ENCODE results near the gene OXSM. TPM values are rescaled to one million over a fixed set of nuclear protein-coding genes. Genes with fewer than 3 reads are reported as not detected.

Gene OXSM
- total RNA-seq, 1 donor from 2014 or later = 7.1 TPM

DNA sequence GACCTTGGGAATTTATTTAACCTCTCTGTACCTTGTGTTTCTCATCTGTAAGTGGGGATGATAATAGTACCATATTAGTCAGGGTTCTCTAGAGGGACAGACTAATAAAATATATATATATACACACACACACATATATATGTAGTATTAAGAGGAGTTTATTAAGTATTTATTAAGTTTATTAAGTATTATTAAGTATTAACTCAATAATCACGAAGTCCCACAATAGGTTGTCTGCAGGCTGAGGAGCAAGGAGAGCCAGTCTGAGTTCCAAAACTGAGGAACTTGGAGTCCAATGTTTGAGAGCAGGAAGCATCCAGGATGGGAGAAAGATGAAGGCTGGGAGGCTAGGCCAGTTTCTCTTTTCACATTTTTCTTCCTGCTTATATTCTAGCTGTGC is 14.8 kb downstream of the OXSM start:
- no peak for ATAC-seq

DNA sequence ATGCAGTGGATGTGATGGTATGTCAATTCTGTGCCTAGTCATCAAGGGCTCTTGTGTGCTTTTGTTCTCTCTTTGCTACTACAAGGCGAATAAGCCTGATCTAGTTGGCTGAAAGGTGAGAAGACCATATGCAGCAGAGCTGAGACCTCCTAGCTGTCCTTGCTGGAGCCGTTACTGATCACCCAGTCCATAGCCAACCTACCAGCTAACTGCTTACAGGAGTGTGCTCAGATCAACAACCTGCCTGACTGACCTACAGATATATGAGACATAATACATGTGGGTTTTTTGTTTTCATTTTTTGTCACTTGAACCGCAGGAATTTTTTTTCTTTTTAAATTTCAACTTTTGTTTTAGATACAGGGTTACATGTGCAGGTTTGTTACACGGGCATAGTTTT is 22.8 kb downstream of the OXSM start:
- no peak for ATAC-seq

DNA sequence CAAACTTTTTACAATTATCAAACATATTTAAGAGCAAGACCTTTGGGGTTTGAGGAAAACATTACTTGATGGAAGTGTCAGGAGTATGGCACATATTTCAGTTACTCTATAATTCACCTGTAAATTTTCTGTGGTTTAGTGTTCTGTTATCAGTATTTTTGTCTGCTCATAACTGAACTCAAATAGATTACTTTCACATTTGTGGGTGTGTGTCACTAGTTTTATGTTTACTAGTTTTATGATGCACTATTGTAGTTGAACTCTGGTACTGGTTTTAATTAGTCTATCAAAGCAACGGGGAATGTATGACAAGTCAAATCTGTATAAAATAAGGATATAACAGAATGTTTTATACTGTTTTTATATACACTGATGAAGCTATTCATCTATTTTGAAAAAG is 27.2 kb downstream of the OXSM start:
- no peak for ATAC-seq

DNA sequence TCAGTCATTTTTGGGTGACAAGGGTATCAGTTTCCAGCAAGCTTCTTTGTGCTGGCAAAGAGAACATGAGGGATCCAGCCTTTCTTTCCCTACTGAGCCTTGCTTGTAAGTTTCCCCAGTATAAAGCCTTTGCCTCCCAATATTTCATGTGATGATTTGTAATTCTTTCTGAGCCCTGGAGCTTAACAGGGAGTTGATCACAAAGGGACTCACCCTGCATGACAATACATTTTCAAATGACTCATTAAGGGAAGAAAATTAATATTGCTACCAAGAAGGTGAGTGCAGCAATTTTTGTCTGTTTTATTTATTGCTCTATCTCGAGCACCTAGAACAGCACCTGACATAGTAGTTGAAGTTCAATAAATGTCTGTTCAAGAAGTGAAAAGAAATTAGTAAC is 27.7 kb downstream of the OXSM start:
- peak; percentile 84 for ATAC-seq

DNA sequence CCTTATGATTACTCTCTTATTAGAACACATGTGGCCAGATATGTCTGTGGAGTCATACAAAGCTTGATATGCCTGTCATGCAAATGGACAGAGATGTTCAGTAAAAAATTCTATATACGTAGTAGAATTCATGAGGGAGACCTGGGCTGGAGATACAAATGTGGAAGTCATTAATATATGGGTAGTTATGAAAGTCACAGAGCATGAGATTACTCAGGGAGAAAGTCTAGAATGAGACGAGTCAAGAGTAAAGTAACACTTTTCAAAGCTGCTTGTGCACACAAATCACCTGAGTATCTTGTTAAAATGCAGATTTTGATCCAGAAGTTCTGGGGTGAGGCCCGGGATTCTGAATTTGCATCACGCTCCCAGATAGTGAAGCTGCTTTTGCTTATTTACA is 28.4 kb downstream of the OXSM start:
- no peak for ATAC-seq

DNA sequence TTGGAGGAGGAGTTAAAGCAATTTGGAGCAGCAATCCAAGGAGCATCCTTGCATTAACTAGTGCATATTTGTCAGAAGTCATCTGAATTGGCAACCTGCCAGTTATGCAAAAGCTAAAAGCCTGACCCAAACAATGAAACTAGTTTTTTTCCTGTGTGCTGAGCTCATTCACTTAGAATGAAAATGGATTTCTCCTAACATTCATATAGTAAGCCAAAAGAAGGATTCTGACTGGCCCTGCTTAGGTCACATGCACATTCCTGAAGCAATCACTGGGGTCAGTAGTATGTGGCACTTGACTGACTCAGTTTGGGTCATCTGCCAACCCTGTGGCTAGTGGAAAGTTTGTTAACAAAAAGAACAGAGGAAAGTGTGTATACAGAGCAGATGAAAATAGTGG is 30.5 kb downstream of the OXSM start:
- peak; percentile 28 for ATAC-seq

DNA sequence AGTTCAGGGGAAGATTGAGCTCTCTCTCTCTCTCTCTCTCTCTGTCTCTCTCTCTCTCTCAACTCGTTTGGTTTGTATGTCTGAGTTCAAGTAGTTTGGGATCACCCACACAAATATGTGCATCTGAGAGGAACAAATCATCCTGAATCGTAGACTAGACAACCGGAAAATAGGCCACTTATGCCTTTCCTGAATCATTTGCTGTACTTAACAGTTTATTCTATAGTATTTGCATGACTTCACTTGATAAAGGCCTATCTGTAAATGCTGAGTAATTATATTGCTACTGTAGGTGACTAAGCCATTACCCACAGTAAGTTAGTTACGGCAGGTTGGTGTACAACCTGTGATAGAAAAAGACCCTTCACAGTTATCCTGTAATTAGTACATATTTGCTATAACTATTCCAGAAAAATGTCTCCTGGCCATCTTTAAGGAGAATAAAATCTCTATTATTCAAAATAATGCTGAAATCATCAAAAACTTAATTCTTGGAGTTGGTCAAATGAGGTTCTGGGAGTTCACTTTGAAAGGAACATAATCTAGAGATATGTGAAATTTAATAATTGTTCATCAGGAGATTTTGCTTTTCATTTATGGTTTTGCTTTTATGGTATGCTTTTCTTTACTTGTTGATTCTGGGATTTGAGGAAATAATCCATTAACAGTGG is 31.1 kb downstream of the OXSM start:
- no peak for ATAC-seq

DNA sequence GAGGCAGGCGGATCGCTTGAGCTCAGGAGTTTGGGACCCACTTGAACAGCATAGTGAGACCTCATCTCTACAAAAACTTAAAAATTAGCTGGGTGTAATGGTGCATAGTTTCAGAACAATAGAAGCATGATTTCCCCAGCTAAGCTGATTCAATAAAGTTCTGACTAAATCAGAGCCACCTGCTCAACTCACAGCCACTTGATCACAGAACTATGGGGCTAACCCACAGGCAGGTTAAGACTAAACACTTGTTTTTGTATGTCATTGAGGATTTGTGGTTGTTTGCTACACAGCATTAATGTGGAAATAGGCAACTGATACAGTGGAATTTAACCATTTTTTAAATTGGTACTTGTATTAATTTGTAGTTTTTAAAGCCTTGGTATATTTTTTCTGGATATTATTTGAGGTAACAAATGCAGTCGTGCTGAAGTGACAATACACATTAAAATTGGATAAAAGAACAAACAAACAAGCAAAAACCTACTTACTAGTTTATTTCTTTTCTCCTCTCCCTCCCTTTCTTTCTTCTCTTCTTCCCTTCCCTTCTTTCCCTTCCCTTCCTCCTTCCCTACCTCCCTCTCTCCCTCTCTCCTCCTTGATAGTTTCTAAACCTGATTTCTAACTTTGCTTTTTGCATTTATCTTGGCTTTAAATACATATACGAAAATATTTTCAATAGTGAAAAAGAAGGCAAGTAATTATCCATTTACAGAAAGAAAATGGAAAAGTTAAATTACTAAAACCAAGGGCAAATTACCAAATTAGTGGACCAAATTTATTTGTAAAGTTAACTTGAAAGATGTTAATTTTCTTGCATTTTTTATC is 32.1 kb downstream of the OXSM start:
- no peak for ATAC-seq

DNA sequence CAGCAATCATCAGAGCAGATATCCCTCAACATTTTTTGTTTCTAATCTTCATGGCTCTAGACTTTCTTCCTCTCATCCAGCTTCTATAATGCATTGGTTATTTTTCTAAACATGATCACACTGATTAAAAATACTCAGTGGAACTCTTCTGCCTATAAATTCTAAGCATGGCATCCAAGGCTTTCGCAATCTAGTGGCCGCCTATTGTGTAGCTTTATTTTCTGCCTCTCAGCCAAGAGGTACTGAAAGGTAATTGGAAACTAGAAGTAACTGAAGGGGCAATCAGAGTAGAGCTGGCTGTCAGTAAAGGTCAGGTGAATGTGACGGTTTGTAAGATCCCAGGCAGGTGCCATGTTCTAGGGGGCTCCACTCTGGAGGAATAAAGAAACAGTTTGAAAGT is 33.4 kb downstream of the OXSM start:
- no peak for ATAC-seq

DNA sequence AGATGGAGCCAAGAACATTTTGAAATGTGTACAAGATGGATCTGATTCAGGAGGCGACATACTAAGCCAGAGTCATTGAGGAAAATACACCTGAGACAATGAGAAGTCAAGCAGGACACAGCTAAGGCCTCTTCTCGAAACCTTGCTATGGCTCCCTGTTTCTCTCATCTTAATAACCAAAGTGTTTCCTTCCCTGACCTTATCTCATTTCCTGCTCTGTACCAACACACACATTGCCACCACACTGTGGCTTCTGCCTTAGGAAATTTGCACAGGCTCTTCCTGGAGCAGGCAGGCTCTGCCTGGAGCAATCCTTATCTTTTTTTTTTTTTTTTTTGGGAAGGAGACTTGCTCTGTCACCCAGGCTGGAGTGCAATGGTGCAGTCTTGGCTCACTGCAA is 36.6 kb downstream of the OXSM start:
- no peak for ATAC-seq

DNA sequence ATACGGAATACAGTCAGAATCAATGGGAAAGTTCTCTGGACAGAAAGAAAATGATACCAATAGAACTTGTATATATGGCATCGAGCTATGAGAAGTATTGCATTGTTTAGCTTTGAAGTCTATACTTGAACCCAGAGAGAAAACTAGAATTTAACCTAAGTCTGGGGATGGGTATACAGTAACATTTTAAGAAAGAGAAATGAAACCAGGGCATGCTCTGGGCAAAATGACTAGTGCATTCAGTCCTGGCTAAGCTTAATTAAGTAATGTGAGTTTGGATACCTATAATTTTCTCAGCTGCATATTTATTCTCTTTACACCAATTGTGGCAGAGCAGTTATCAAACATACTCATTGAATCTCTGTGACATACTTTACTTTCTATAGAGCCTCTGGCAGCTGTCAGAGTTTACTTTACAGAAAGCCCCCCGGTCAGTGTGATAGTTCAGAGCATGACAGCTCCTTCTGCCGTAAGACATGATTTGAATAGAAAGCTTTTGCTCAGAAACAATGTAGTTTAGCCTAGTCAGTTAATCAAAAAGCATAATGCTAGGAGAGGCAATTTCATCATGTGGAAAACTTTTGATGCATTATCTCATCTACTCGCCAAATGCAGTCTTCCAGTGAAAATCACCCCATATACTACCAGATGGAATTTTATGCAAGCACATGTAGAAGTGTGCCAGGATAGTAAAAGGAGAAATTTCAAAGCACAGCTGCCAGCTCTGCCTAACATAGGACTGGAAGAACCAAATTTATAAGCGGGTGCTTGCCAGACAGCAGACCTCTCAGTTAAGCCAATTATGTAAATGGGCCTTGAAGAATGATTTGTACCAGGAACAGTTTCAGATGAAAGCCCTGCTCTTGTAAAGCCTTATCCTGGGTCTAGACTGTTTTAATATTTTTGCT is 40.7 kb downstream of the OXSM start:
- no peak for ATAC-seq

DNA sequence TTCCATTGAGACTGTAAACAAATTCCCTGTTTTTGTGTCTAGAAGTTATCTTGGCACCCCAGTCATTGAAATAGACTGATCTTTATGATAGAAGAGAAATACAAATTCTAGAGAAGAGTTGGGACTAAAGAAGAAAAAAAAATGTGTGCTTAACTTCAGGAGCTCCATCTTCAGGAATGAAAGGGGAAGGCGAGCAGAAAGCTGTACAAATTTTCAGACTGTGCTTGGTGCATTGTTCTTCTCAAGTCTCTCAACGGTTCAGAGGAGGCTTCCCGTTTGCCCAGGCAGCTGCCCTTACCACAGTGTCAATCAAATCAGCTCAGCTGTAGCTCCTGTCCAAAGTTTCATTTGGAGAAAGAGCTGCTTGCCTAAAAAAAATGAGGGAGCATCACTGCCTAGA is 41.7 kb downstream of the OXSM start:
- ATAC-seq = no peak

DNA sequence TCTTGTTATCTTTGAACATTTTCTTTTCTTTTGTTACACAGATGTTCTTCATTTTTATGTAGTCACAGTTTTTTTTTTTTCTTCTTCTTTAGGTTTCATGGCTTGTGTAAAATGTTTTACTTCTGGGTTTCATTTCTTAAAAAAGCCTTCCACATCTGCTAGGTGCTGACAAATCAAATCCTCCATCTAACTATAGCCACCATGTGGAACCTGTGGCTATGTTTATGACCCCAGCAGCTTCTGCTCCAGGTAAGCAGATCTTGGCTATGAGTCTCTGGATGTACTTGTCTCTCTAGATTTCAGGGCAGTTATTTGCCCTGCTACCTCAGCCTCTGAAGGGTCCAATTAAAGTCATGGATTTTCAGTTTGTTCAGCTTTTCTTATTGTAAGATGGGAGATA is 44.5 kb downstream of the OXSM start:
- ATAC-seq = no peak

DNA sequence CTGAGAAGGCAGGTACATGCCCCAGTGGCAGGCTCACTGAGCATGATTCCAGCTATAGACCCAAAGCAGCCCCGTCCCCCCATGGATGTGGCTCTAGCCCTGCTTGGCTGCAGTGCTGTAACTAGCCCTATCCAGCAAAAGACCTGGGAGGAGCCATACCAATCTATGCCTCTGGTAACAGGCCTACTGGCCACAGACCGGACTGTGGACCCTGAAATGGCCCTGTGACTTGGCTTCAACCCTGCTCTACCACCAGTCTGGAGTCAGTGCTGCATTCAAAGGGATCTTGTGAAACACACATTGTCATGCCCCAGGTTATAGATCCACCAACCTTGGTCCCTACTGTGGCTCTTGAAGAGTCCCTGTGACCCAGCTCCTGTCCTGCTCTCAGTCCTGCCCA is 46.7 kb downstream of the OXSM start:
- ATAC-seq = no peak

DNA sequence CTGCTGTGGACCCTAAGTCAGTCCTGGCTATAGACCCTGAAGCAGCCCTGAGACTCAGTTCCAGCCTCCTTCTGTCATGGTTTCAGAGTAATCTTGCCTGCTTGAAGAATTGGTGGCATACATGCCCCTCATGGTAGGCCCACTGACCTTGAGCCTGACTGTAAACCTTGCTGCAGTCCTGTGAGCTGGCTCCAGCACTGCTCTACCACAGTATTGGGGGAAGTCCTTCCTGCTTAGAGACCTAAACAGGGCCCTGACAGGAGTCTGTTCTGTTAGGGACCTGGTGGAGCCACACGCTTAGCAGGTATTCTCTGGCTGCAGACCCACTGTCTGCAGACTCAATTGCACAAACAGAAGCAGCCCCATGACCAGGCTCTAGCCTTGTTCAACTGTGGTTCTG is 47.1 kb downstream of the OXSM start:
- no peak for ATAC-seq

DNA sequence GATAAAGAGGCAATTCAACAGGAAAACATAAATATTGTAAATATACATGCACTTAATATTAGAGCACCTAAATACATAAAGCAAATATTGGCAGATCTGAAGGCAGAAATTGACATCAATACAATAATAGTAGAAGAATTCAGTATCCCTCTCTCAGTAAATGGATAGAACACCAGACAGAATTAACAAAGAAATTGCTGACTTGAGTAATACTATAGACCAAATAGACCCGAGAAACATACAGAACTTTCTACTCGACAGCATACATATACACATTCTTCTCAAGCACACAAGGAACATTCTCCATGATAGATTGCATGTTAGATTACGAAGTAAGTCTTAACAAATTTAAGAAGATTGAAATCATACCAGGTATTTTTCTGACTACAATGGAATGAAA is 50.2 kb downstream of the OXSM start:
- no peak for ATAC-seq

DNA sequence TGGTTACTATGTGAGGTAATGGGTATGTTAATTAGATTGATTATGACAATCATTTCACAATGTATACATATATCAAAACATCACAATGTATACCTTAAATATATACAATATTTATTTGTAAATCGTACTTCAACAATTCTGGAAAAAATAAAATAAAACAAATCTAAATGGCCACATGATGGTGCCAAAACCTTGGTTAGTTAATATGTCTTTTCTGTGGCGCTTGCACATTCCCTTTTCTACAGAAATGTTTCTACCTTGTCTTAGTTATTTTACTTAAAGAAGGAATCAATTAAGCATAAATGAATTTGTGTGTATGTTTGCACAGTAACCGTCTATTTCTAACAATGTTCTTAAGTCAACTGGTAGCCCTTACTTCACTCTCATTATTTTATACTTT is 53.4 kb downstream of the OXSM start:
- no peak for ATAC-seq

Other genes starting within 250 kb of the OXSM start
- gene TOP2B, start 125.2 kb upstream of the OXSM start, total RNA-seq = 52.7 TPM
- gene NGLY1, start 6.6 kb upstream of the OXSM start, total RNA-seq = 25.9 TPM